HepG2 (cell line): ENCODE measurements around the gene GNAL. TPM values are rescaled to one million over a fixed set of nuclear protein-coding genes. Genes with fewer than 3 reads are reported as not detected.
A peak's percentile ranks its signal among the peaks of the same experiment; 100 is the strongest.

Experiments
- CBFB ChIP-seq: sonication (generic); formaldehyde crosslinking; IDR thresholded peaks from 2 replicates; pipeline ENCODE4 v1.4.0; 2020; ENCODE audit warnings: missing genetic modification reagents
- HMG20B ChIP-seq: conservative IDR thresholded peaks from 2 replicates; pipeline ENCODE4 v1.6.1; 2016; ENCODE audit warnings: missing genetic modification reagents, missing compliant biosample characterization
- HNF4A ChIP-seq: sonication (generic); formaldehyde crosslinking; IDR thresholded peaks from 2 replicates; pipeline ENCODE4 v1.4.0; 2020; ENCODE audit warnings: missing genetic modification reagents
- KLF12 ChIP-seq: sonication (generic); formaldehyde crosslinking; IDR thresholded peaks from 2 replicates; pipeline ENCODE4 v1.4.0; 2020; ENCODE audit warnings: missing genetic modification reagents, borderline replicate concordance
- NR2F2 ChIP-seq: IDR thresholded peaks from 2 replicates; pipeline ENCODE4 v1.6.1; 2012; ENCODE audit warnings: low read depth, inconsistent platforms, borderline replicate concordance
- RERE ChIP-seq: IDR thresholded peaks from 2 replicates; pipeline ENCODE4 v1.6.1; 2016; ENCODE audit warnings: low read depth, missing genetic modification reagents, missing compliant biosample characterization
- SALL1 ChIP-seq: sonication (generic); formaldehyde crosslinking; IDR thresholded peaks from 2 replicates; pipeline ENCODE4 v1.8.0; 2022; ENCODE audit warnings: mild to moderate bottlenecking, missing genetic modification reagents
- ZBTB2 ChIP-seq: sonication (generic); formaldehyde crosslinking; IDR thresholded peaks from 2 replicates; pipeline ENCODE4 v1.8.0; 2022; ENCODE audit warnings: low read depth, missing genetic modification reagents
- ZNF337 ChIP-seq: sonication (generic); formaldehyde crosslinking; IDR thresholded peaks from 2 replicates; pipeline ENCODE4 v1.5.1; 2020; ENCODE audit warnings: missing genetic modification reagents, low read depth, mild to moderate bottlenecking, borderline replicate concordance
- ZNF83 ChIP-seq: sonication (generic); formaldehyde crosslinking; IDR thresholded peaks from 2 replicates; pipeline ENCODE4 v1.4.0; 2020; ENCODE audit warnings: missing genetic modification reagents, mild to moderate bottlenecking, borderline replicate concordance
- polyA plus RNA-seq, 8 experiments: library from polyadenylated mRNA; depleted of rRNA in 3 of 8; stranded (reverse) in 7 of 8; unstranded in 1 of 8; fragments of >200 nt; fragmentation: Illumina TruSeq in 4 of 8; extraction: Trizol in 4 of 8; gene quantifications; 2 replicates each; pipeline versions ENCODE4 v1.2.1 to v1.2.3, GENCODE V29; 2011 to 2016; ENCODE audit warnings: low read depth in 4 of 8, missing spikeins in 1 of 8, mixed read lengths in 1 of 8; ENCODE audit not compliant: insufficient read depth in 1 of 8
- total RNA-seq, 5 experiments: library from RNA; depleted of rRNA; stranded (reverse); fragments of >200 nt; fragmentation: Illumina TruSeq; extraction: Trizol; gene quantifications; 2 replicates each; pipeline ENCODE4 v1.2.3, GENCODE V29; 2016; ENCODE audit warnings: low read depth in 1 of 5
- TF ChIP-seq, protein P1 (sequence below): sonication (generic); formaldehyde crosslinking; IDR thresholded peaks from 2 replicates; pipeline ENCODE4 v1.4.0; 2020; ENCODE audit warnings: mild to moderate bottlenecking, missing genetic modification reagents
- TF ChIP-seq, protein P2 (sequence below): sonication (generic); formaldehyde crosslinking; IDR thresholded peaks from 2 replicates; pipeline ENCODE4 v1.4.0; 2020; ENCODE audit warnings: missing genetic modification reagents
- TF ChIP-seq, protein P3 (sequence below): sonication (generic); formaldehyde crosslinking; IDR thresholded peaks from 2 replicates; pipeline ENCODE4 v1.4.0; 2020; ENCODE audit warnings: mild to moderate bottlenecking, missing genetic modification reagents
- TF ChIP-seq, protein P4 (sequence below): sonication (generic); formaldehyde crosslinking; IDR thresholded peaks from 2 replicates; pipeline ENCODE4 v1.4.0; 2020; ENCODE audit warnings: missing genetic modification reagents; ENCODE audit errors: not compliant biosample characterization
- TF ChIP-seq, protein P5 (sequence below): sonication (generic); formaldehyde crosslinking; IDR thresholded peaks from 2 replicates; pipeline ENCODE4 v1.8.0; 2022; ENCODE audit warnings: mild to moderate bottlenecking, missing genetic modification reagents

GNAL gene
- total and polyA plus RNA-seq, 2 of the 13 experiments (the other 11 are each of a cell fraction or from before 2014, with no cell fraction given) = 0.87 to 1.4 TPM

DNA sequence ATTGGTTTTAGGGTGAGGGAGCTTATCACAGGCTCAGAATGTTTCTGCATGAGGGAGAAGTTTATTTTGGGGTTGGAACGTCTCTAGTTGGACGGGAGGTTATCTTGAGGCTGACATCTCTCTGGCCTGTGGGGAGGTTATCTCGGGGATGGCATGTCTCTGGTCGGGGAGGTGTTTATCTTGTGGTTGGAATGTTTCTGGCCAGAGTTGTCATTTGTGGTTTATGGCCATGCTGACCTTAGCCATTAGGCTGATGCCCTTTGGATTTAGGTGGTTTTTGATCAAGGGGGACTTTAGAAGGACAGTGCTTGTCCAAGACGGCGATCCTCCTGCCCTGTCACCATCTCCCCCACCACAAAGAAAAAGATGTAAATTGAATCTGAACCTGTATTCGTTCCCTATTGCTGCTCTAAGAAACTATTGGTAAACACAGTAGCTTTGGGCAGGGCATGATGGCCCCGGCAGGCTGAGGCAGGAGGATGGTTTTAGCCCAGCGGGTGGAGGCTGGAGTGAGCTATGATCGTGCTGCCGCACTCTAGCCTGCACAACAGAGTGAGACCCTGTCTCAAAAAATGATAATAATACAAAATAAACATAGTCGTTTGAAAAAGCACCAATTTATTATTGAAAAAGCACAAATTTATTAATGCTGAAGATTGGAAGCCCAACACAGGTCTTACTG, 236.9 kb downstream of the GNAL start (continued):
- peak; percentile 32; the same call in 1 of the 2 replicates for TF ChIP-seq HMG20B
- TF ChIP-seq, protein P1, sequence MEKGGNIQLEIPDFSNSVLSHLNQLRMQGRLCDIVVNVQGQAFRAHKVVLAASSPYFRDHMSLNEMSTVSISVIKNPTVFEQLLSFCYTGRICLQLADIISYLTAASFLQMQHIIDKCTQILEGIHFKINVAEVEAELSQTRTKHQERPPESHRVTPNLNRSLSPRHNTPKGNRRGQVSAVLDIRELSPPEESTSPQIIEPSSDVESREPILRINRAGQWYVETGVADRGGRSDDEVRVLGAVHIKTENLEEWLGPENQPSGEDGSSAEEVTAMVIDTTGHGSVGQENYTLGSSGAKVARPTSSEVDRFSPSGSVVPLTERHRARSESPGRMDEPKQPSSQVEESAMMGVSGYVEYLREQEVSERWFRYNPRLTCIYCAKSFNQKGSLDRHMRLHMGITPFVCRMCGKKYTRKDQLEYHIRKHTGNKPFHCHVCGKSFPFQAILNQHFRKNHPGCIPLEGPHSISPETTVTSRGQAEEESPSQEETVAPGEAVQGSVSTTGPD = peak; percentile 61; the same call in 1 of the 2 replicates
- TF ChIP-seq ZNF337 (CRISPR knock-in tag) = no peak
- TF ChIP-seq, protein P2, sequence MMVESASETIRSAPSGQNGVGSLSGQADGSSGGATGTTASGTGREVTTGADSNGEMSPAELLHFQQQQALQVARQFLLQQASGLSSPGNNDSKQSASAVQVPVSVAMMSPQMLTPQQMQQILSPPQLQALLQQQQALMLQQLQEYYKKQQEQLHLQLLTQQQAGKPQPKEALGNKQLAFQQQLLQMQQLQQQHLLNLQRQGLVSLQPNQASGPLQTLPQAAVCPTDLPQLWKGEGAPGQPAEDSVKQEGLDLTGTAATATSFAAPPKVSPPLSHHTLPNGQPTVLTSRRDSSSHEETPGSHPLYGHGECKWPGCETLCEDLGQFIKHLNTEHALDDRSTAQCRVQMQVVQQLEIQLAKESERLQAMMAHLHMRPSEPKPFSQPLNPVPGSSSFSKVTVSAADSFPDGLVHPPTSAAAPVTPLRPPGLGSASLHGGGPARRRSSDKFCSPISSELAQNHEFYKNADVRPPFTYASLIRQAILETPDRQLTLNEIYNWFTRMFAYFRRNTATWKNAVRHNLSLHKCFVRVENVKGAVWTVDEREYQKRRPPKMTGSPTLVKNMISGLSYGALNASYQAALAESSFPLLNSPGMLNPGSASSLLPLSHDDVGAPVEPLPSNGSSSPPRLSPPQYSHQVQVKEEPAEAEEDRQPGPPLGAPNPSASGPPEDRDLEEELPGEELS (CRISPR knock-in tag) = peak; percentile 29; the same call in 1 of the 2 replicates
- TF ChIP-seq, protein P3, sequence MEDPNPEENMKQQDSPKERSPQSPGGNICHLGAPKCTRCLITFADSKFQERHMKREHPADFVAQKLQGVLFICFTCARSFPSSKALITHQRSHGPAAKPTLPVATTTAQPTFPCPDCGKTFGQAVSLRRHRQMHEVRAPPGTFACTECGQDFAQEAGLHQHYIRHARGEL = no peak
- no peak for TF ChIP-seq ZNF83 (CRISPR knock-in tag)
- peak; percentile 25; the same call in 1 of the 2 replicates for TF ChIP-seq HNF4A (CRISPR knock-in tag)
- no peak for TF ChIP-seq SALL1 (CRISPR knock-in tag)
- TF ChIP-seq, protein P4, sequence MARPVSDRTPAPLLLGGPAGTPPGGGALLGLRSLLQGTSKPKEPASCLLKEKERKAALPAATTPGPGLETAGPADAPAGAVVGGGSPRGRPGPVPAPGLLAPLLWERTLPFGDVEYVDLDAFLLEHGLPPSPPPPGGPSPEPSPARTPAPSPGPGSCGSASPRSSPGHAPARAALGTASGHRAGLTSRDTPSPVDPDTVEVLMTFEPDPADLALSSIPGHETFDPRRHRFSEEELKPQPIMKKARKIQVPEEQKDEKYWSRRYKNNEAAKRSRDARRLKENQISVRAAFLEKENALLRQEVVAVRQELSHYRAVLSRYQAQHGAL (CRISPR knock-in tag) = no peak
- TF ChIP-seq ZBTB2 (CRISPR knock-in tag) = no peak
- TF ChIP-seq, protein P5, sequence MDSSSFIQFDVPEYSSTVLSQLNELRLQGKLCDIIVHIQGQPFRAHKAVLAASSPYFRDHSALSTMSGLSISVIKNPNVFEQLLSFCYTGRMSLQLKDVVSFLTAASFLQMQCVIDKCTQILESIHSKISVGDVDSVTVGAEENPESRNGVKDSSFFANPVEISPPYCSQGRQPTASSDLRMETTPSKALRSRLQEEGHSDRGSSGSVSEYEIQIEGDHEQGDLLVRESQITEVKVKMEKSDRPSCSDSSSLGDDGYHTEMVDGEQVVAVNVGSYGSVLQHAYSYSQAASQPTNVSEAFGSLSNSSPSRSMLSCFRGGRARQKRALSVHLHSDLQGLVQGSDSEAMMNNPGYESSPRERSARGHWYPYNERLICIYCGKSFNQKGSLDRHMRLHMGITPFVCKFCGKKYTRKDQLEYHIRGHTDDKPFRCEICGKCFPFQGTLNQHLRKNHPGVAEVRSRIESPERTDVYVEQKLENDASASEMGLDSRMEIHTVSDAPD (CRISPR knock-in tag) = peak; percentile 89
- peak; percentile 98 for TF ChIP-seq CBFB (CRISPR knock-in tag)
- peak; percentile 71; the same call in 1 of the 2 replicates for TF ChIP-seq RERE
- TF ChIP-seq KLF12 = no peak
- TF ChIP-seq NR2F2 = peak; percentile 91
